NCI-H1417 treated with DMSO at 0.1 percent for 48 hours (cell line): Measurements from ENCODE around the gene BRD1.
"Not testable (repeated sequence)": the region's sequence is repeated elsewhere in the genome, so short reads cannot be mapped to it uniquely, and the experiment has no call there.

Source experiments
- DNase-seq: peaks from one replicate; lab custom pipeline; 2025; lab: John Stamatoyannopoulos, UW

Gene BRD1

GRCh38 chr22:49768951-49769690, 58.6 kb downstream of the BRD1 start:
- no peak for DNase-seq

GRCh38 chr22:49768077-49768910, 59.4 kb downstream of the BRD1 start:
- no peak for DNase-seq

DNA sequence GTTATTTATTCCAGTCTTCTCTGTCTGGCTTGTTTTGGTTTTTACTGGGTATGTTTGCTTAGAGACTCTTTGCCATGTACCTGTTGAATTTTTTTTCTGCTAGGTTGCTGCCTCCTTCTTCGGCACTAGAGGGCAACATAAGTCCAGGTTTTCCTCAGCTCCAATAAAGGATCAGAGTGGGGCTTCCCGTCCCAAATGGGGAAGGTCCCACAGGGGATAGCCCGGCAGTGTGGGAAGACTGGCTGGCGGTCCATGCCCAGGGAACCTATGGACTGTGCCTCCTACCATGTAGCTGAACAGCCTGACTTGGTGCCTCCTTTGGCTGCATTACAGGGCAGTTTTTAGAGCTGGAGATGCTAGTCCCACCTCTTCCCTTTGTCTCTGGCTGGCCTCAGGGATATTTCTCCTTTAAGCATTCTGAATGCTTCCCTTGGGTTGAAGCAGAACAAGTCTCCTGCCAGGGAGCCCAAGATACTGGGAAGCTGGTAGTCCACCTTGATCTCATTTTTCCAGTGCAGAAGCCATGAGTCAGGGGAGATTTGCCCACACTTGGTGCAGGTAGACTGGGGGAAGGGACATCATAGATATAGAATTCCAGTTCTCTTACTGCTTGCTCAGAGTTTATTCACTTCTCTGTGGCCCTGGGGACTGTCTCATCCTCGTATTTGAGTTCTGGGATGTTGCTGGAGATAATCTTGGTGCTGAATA, 60.2 kb downstream of the BRD1 start:
- DNase-seq: no peak

GRCh38 chr22:49765951-49766350, 61.7 kb downstream of the BRD1 start:
- no peak for DNase-seq

- DNase-seq: no peak
Observed at GRCh38 chr22:49765091-49765771, 62.4 kb downstream of the BRD1 start.

DNA sequence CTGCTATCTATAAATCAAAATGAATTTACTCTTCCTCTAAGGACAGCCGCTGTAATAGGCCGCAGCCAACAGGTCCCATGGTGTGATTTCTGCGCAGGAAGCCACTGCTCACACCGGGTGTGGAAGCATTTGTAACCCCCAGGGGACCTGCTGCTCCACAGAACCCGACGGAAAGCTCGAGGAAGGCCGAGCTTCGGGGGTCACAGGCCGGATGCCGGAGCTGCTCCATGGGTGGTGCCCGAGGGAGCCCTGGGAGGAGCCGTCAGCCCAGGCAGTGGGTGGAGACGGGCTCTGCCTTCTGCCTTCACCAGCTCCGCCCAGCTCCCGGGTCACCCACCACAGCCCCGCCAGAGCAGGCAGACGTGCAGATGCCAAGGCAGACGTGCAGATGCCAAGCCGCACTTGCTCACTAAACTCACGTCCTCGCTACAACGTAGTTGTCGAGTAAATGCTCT, 63.5 kb downstream of the BRD1 start:
- no peak for DNase-seq

DNA sequence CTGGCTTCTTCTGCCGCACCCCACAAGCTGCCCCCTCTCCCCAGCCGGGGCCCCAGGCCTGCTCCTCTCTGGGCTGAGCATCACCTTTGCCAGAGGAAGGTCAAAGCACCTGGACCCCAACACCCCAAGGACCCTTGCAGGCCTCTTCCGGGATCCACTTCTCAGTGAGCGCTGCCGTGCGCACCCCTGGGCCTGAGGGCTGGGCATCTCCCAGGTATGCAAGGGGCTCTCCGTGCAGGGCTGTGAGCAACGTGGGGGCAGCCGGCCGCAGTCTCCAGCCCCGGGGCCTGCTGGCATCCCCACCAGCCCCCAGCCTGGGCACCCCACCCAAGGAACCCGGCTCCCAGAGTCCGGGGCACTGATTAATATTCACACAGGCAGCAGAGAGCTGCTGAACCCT, 64.0 kb downstream of the BRD1 start:
- no peak for DNase-seq

DNA sequence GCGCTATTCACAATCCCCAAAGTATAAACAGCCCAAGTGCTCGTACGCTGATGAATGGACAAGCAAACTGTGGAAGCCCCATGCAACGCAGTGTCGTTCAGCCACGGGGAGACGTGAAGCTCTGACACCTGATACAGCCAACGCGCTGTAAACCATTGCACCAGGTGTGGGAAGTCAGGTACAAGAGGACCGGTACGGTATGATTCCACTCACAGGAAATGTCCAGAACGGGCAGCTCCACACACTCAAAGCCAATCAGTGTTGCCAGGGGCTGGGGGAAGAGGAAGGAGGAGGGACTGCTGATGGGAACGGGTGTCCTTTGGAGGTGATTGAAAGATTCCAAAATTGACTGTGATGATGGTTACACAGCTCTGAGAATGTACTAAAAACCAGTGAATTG, 64.5 kb downstream of the BRD1 start:
- no peak for DNase-seq

DNA sequence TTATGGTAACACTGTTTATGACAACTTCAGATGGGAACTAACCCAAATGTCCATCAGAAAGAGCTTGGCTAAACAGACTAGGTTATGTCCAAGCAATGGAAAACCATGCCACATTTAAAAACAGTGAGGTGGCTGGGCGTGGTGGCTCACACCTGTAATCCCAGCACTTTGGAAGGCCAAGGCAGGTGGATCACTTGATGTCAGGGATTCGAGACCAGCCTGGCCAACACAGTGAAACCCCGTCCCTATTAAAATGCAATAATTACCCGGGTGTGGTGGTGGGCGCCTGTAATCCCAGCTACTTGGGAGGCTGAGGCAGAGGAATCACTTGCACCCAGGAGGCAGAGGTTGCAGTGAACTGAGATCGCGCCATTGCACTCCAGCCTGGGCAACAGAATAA, 65.1 kb downstream of the BRD1 start:
- DNase-seq: not testable (repeated sequence)

GRCh38 chr22:49761836-49762235, 65.8 kb downstream of the BRD1 start:
- no peak for DNase-seq

DNA sequence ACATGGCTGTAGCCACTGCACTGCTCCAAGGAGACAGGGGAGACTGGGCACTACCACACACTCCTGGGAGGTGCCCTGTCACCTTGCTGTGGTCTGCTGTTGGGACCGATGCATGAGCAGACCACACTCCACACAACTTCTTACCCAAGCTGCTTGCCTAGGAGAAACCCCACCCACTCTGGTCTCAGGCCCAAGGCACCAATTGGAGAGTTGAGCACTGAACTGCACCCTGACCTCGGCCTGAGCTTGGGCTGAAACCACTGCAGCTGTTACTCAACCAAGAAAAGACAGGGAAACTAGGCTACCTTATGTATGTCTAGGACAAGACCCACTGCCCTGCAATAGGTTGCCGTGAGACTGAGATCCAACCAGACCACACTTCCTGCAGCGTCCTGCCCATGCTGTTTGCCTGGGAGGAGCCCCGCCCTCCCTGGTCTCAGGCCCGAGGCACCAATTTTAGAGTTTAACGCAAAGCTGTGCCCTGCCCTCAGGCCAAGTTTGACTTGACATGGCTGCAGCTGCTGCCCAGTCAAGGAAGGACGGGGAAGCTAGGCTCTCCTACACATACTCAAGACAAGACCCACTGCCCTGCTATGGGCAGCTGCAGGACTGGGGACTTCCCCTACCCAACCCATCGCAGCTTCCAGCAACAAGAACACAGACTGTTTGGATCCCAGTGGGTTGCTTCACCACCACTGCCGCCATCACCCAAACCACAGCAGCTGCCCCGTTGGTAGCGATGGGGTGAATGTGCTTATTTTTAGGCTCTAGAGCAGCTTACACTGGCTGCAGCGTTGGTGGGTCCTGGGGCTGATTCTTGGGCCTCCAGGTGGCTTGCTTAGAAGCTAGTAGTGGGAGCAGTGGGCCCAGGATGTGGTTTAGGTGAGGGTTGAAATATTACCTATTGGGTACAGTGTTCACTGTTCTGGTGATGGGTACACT, 66.8 kb downstream of the BRD1 start:
- no peak for DNase-seq

- no peak for DNase-seq
Observed at GRCh38 chr22:49760280-49760629, 67.4 kb downstream of the BRD1 start.

DNA sequence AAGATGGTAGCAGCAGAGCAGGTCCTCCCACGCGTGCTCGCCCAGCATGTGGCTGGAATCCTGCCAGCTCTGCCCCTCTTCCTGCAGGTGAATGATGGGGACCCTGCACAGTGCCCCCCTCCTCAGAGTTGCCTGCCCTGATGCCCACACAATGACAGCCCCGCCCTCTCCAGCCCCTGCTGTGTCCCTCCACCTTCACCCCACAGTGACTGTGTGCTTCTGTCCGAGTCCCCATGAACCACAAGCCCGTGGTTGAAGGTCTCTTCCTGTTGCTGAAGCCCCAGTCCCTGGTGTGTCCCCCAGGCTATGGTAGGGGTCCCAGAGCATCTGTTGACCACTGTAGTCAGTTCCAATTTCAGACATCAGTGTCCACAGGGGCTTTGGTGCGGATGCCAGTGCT, 71.0 kb downstream of the BRD1 start:
- no peak for DNase-seq

- no peak for DNase-seq
Observed at GRCh38 chr22:49756201-49756600, 71.5 kb downstream of the BRD1 start.

DNA sequence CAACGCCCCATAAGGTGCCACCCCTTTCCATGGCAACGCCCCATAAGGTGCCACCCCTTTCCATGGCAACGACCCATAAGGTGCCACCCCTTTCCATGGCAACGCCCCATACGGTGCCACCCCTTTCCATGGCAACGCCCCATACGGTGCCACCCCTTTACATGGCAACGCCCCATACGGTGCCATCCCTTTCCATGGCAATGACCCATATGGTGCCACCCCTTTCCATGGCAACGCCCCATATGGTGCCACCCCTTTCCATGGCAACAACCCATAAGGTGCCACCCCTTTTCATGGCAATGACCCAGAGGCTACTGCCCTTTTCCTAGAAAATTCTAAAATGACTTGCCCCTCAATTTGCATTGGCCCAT, 72.1 kb downstream of the BRD1 start:
- DNase-seq: no peak

DNA sequence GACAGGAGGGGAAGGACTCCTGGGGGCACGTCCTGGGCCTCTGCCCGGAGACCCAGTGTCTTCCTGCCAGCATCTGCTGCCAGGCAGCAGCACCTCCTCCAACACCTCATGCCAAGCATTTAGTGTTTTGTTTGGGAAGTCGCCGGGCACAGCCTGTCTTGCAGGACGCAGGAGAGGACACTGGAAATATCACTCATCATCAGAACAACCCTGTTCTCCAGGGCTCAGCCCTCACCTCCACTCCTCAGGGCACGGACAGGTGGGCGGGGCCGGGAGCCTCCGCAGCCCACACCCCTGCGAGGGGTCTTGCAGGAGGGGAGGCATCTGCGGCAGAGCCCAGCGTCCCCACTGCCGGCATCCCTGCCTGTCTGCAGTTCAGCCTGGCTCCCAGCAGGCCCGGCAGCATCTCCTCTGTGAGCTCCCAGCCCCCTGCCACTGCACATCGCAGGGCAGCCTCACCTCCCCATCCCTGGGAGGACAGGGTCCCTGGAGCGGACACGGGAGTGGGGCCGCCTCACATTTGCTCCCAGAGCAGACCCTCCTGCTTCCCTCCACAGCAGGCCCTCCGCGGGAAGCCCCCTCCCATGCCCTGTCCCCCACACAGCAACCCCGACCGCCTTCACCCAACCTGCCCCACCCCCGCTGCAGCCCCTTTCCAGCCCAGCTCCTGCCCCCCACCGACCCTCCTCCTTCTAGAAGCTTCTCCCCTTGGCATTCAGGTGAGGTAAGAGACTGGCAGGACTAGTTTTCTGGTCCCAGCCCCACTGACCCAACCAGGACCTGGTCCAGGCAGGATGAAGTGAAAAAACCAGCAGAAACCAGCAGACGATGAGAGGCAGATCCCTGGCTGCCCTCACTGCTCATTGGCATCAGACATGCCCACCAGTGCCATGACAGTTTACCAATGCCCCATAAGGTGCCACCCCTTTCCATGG, 72.7 kb downstream of the BRD1 start:
- no peak for DNase-seq

- DNase-seq: peak; percentile 5
Observed at GRCh38 chr22:49753961-49754695, 73.5 kb downstream of the BRD1 start.

DNA sequence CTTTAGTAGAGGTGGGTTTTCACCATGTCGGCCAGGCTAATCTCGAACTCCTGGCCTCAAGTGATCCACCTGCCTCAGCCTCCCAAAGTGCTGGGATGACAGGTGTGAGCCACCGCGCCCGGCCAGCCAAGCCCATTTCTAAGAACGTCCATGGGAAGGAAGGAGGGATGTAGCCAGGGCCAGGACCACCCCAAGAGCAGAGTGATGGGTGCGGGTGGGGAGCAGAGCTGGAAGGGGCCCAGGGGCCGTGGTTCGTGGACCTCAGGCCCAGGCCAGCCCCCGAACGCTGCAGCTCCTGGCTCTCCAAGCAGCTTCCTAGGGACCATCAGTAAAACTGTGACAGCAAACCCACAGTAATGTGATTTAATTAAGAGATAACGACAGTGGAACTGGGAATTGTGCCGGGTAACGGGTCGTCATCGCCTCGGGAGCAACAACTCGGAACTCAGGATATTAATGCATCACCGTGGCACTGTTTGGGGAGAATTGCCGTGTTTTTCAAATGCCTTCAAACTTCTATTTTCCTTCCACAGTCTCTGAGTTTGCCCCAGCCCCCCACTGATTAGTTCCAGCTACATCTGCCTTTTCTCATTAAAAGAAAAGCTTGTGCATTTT, 74.3 kb downstream of the BRD1 start:
- no peak for DNase-seq

DNA sequence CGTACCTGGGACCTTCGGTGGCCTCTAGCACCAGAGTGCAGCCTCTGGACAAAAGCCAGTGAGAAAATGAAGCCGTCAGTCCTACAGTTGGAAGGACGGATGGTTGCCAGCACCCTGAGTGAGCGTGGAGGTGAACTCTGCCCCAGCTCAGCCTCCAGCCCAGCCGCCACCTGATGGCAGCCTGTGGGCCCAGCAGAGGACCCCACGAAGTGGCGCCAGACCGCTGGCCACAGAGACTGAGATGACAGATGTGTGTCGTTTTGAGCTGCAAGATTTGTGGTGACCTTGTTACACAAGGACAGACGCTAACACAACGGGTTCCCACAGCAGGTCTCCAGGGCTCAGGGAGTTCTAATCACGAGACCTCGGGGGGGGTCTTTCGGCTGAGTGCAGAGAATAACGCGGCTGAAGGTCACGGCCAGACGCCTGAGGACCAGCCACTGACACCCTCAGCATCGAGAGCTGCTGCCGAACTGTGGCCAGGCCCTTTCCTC, 75.0 kb downstream of the BRD1 start:
- DNase-seq: no peak
